Cerebellar cortex (tissue), 1 donor: Measurements from ENCODE around the gene EZR.

Experiments used
- DNase-seq: peaks from one replicate; pipeline ENCODE4 v3.0.0-alpha.2; 2015; ENCODE audit warnings: low spot score

The EZR gene

DNA sequence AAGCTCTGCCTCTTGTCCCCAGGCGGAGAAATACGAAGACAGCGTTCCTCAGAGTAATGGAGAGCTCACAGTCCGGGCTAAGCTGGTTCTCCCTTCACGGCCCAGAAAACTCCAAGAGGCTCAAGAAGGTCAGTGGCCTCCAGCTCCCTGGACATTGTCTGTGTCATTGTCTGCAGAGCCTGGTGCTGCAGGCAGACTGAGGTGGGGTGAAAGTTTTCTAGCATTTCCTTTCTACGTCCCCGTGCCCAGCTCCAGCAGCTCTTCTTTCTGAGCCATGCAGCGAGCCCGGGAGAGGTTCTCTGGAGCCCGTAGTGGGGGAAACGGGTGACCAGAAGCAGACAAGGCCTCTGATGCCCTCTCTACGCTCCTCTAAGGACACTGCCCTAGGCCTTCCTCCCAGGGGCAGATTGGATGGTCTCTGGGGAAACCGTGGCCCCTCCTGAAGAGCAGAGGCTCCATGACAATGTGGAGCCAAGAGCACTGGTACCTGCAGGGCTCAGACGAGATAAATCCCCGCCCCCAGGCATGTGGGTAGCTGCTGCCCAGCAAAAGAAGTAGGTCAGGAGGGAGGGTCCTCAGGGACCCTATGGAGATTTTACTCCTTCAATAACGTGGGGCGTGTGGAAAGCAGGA is 58.4 kb downstream of the EZR start:
- DNase-seq = no peak

GRCh38 chr6:158759966-158760617 is 59.1 kb downstream of the EZR start:
- DNase-seq = no peak

GRCh38 chr6:158758941-158759479 is 60.2 kb downstream of the EZR start:
- DNase-seq = peak; percentile 85

DNA sequence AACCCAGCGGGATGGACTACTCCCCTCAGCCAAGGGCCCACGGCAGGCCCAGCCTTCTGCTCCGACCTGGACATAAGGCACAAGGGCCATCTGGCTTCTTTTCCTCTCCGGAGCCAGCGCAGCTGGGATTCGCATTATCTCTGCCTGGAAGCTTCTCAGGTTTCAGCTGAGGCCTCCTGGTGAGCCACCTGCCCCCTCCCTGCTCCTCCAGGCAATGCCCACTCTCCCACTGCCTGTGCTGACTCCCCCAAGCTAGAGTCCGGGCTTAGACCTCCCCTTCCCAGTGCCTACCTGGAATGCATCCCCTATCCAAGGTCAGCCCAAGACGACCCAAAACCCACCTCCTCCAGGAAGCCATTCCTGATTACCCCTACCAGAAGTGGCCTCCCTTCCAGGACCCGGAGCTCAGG is 60.7 kb downstream of the EZR start:
- peak; percentile 84 for DNase-seq

DNA sequence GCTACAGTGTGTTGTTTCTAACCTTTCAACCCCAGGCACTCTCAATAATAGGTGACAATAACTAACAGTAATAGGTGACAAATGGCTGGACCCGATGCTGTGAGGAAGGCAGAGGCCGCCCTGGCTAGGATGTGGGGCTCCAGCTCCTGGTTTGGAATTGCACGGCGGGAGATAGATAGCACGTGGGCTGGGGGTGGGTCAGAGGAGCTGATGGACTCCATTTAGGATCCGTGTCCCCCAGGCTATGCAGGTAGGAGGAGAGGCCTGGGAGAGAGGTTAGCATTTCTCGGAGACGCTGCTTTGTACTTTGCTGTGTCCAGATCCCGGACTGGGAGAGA is 61.4 kb downstream of the EZR start:
- DNase-seq = no peak

GRCh38 chr6:158756977-158757752 is 62.0 kb downstream of the EZR start:
- DNase-seq = no peak

GRCh38 chr6:158756126-158756525 is 63.0 kb downstream of the EZR start:
- no peak for DNase-seq

DNA sequence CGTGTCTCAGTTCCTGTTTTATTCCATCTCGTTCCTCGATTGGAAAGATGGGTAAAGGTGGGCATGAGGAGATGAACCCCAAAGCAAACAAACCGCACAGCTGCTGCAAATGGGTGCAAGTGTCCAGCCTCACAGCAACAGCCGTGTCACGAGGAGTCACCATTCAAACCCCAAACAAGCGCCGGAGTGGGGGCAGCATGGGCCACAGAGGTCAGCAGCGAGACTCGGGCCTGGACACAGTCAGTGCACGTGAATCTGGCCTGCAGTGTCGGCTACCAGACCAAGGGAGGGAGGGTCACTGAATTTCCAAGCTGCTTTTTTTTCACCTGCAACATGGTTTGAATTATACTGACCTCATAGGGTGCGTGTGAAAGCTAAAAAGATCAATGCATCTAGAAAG is 63.5 kb downstream of the EZR start:
- no peak for DNase-seq

DNA sequence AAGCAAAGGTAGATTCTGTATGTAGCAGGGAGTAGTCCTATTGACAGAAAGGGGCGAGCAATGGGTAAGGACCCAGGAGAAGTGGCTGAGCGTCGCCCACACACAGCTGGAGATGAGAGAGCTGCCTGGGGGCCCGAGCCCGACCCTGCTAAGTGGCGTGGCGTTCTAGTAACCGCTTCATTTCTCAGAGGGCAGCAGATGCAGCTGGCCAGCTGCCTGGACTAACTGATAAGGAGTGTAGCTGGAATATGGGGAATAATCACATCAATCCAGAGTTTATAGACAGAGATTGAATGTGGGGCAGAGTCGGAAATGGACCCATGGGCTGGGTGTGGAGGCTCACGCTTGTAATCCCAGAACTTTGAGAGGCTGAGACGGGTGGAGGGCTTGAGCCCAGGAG is 64.4 kb downstream of the EZR start:
- DNase-seq = no peak

GRCh38 chr6:158753811-158754210 is 65.4 kb downstream of the EZR start:
- no peak for DNase-seq

DNA sequence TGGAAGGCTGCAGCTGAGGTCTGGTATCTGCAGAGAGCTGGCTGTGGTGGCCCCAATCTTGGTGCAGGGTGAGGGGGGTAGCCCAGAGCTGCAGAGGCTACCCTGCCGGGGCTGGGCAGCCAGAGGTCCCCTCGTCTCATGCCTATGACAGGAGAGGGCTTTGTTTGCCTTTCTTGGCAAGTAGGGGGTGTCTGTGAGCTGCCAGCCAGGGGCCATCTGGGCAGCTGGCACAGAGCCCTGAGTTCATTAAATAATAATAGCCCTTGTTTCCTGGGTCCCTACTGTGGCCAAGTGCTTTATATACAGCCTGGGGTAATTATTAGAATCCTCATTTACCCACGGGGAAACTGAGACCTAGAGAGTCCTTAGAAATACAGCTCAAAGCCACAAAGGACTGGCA is 66.6 kb downstream of the EZR start:
- peak; percentile 84 for DNase-seq

- DNase-seq = no peak
Observed at GRCh38 chr6:158751921-158752320, 67.2 kb downstream of the EZR start.

GRCh38 chr6:158751224-158751623 is 67.9 kb downstream of the EZR start:
- no peak for DNase-seq

- DNase-seq = no peak
Observed at GRCh38 chr6:158744986-158745430, 74.2 kb downstream of the EZR start.

- no peak for DNase-seq
Observed at GRCh38 chr6:158743033-158743651, 76.0 kb downstream of the EZR start.

DNA sequence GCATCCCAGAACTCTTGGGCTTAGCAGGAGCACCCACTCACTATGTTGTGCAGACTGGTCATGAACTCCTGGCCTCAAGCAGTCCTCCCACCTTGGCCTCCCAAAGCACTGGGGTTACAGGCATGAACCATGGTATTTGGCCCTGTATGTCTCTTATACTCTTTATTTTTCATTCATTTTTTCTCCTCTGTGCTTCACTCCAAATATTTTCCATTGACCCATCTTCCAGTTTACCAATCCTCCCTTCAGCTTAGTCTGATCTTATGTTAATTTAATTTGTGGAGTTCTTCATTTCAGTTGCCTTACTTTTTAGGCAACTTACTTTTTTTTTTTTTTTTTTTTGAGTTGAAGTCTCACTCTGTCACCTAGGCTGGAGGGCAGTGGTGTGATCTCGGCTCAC is 79.5 kb downstream of the EZR start:
- no peak for DNase-seq

DNA sequence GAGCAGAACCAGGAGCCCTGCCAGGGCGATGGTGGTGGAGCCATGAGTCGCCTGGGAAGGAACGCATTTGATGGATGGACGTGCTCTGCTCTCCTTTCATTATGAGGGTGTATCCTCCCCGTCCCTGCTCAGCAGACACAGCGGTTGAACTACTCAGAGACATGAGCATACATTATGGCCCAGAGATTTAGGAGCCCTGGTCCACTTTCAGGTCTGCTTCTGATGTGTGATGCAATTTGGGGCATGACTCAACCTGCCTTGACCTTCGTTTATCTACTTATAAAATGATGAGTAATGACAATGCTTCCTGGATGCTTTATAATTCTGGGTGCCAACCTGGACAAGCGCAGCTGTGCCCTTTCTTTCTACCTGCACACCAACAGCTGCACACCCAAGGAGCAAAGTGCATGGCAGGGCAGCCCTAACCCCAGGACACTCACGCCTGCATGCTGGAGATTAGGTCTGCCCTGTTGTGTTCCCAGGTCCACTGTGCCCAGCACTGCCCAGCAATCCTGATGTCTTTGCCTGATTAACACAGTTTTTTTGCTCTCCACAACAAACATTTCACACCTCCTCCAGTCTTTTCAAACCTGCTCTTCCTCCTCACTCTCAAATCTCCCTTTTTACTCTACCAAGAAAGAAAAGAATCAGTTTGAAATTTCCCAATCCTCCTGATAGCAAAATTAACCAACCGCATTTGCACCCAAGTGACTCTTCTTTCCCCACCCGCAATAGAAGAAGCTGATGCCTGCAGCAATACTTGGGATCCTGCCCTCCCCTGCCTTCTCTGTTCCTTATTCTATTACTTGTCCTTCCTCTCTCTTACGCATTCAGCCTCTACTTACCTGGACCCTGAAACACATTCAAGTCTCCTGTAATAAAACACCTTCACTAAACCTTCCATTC is 81.2 kb downstream of the EZR start:
- DNase-seq = no peak

DNA sequence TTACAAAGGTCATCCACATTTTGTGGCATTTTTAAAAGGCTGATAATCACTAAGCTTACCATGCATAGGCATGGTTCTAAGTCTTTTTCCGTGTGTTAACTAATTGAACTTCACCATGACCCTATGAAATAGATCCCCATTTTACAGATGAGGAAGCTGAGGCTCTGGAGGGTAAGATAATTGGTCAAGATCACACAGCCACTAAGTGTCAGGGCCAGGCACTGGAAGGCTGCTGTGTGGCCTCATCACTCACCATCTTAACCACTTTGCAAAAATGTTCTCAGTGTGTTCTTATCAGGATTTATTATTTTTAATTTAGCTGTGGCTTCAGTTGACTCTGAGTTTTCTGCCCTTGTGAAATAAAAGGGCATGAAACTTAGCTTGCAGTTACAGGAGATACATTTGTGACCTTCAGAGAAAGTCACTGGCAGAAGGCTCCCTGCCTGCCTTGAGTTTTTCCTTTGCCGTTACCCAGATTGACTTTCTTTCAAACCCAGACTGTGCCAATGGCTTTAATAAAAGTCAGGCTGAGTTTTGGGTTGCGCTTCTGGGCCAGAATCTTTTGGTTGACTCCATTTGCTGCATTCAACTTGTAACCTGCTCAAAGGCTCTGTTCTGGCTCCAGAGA is 82.0 kb downstream of the EZR start:
- DNase-seq = no peak

DNA sequence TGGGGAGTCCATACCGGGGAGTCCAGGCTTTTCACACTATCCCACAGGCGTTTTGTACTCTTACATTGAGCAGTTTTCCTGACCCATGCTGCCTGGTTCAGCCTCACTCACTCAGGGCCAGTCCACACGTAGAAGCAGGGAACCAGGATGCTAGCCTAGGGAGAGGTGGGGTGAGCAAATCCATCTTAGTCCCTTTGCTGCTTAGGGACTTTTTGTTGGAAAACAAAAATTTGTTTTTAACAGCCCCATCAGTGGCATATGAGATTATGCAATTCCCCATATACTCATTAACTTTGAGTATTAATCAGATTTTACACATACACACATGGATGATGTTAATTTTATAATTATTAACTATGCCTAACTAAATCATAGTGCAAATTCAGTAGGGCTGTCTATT is 84.2 kb downstream of the EZR start:
- DNase-seq = no peak

DNA sequence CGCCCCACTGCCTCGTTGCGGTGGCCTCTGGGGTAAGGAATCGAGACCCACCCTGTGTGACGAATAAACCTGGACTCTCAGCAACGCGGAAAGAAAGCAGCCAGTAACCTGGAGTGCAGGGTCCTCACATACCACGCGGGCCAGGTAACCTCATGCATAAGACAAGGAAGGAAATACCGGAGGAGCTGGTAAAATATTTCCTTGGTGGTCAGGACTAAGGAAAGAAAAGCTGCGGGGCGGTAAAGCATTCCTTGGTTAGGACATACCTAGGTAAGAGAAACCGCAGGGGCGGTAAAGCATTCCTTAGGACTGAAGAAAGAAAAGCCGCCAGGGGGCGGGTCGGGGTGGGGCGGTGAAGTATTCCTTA is 88.6 kb downstream of the EZR start:
- no peak for DNase-seq

DNA sequence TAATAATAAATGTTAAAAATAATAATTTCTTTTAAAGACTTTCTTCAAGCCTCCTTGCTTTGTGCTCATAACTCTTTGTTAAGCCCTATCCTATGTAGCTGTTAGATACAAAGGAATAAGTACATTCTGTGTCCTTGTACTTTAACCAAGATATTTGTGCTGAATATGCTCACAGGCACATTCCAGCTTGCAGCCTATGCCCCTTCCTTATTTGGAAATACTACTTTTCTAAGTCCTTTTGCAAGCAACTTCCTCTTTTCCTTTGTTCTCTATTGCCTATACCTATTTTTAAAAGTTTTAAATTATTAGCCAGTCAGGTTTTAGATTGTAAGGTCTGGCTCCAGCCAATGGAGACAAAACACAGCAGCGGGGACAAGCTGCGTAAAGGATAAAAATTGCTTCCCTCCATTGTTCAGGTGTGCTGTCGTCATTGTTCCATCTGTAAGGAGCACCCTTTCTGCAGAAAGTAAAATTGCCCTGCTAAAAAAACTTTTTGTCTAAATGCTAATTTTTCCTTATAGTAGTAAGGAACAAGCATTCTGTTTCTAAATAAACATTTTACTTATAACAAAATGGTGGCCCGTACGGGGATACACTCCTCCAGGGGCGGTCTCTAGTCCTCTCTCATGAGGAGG is 89.1 kb downstream of the EZR start:
- DNase-seq = no peak
